Measurements from ENCODE around the gene RPS5.

RPS5 gene

GRCh38 chr19:58362272-58362994, 24.6 kb upstream of the RPS5 start, which contains the start of gene ZNF497:
TSS of gene ZNF497 (minus strand) at chr19:58362751. CDS start at chr19:58357635, 5,116 bp downstream.
- TF ChIP-seq, protein P1, sequence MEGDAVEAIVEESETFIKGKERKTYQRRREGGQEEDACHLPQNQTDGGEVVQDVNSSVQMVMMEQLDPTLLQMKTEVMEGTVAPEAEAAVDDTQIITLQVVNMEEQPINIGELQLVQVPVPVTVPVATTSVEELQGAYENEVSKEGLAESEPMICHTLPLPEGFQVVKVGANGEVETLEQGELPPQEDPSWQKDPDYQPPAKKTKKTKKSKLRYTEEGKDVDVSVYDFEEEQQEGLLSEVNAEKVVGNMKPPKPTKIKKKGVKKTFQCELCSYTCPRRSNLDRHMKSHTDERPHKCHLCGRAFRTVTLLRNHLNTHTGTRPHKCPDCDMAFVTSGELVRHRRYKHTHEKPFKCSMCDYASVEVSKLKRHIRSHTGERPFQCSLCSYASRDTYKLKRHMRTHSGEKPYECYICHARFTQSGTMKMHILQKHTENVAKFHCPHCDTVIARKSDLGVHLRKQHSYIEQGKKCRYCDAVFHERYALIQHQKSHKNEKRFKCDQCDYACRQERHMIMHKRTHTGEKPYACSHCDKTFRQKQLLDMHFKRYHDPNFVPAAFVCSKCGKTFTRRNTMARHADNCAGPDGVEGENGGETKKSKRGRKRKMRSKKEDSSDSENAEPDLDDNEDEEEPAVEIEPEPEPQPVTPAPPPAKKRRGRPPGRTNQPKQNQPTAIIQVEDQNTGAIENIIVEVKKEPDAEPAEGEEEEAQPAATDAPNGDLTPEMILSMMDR (IDR thresholded peaks at IDR 0.05), result no peak

GRCh38 chr19:58364146-58364545, 22.9 kb upstream of the RPS5 start:
- TF ChIP-seq, protein P1 (IDR thresholded peaks at IDR 0.05), result no peak

GRCh38 chr19:58366585-58367430, 20.3 kb upstream of the RPS5 start:
- TF ChIP-seq, protein P1 (IDR thresholded peaks at IDR 0.05), result no peak

DNA sequence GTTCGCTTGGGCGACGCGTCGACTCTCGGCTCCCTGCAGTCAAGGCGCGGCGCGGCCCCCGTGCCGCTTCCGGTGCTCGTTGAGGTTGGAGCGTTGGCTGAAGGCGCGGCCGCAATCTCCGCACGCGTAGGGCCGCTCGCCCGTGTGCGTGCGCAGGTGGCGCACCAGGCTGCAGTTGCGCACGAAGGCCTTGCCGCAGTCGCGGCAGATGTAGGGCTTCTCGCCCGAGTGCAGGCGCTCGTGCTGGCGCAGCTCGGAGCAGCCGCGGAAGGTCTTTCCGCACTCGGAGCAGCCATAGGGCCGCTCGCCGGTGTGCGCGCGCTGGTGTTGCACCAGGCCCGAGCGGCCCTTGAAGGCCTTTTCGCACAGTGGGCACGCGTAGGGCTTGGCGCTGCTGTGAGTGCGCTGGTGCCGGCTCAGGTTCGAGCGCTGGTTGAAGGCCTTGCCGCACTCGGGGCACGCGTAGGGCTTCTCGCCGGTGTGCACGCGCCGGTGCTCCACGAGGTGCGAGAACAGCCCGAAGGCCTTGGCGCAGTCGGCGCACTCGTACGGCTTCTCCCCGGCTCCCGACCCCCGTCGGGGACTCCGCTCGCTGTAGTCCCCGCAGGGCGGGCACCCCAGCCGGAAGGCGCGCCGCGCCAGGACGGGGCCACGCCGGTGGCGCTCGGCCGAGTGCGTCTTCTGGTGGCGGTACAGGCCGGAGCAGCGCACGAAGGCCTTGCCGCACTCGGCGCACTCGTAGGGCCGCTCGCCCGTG, 19.2 kb upstream of the RPS5 start:
- TF ChIP-seq, protein P1 (IDR thresholded peaks at IDR 0.05), result no peak

DNA sequence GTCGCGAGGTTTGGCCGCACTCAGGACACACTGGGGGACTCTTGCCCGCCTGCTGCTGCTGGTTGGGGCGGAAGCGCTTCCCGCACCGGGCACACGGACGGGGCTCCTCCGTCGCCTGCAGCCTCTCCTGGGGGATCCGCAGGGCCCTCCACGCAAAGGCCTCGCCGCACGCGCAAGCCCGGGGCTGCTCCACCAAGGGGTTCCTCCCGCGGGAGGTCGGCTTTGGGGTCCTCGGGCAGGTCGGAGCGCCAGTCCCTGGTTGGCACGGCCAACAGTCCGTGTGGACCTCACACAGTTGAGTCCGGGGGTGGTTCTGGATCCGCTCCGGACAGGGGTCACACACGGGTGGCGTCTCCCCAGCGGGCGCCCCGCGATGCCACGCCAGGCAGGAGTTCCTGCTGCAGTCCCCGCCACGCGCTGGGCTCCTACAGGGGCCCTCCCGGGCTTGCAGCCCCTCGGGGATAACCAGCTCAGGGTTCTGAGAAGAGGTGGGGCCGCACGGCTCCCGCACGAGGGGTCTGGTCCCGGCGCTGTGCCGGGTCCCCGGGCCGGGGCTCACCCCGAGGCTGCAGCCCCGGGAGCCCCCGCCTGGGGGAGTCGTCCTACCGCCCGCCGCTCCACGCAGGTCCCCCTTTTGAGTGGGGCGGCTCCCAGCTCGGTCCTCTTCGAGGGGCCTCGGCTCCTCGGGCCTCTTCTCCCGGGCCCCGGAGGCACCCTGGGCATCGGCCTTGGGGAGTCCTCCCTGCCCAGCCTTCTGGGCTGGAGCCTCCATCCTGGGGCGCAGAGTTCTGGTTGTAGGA, 18.3 kb upstream of the RPS5 start:
- TF ChIP-seq, protein P1 (IDR thresholded peaks at IDR 0.05), result no peak

GRCh38 chr19:58372311-58373133, 14.5 kb upstream of the RPS5 start:
- TF ChIP-seq, protein P1 (IDR thresholded peaks at IDR 0.05), result 0 out of 2 replicates have a peak, but pooled peaks have one; percentile 20
